ENCODE results near the gene SYNJ1. TPM values are rescaled to one million over a fixed set of nuclear protein-coding genes. Genes with fewer than 3 reads are reported as not detected.

SYNJ1 gene
- total RNA-seq, 1 donor from 2014 or later = 4.1 TPM

Other genes starting within 250 kb of the SYNJ1 start
- 0.83 and 3.3 TPM in 2 replicates for gene TCP10L, start 142.5 kb downstream of the SYNJ1 start, total RNA-seq
- gene CFAP298, start 115.6 kb downstream of the SYNJ1 start, total RNA-seq = 55.5 and 71.4 TPM in 2 replicates
- gene PAXBP1, start 43.7 kb upstream of the SYNJ1 start, total RNA-seq = 28.5 and 29.6 TPM in 2 replicates